Measurements from ENCODE around the gene ALG12. TPM values are rescaled to one million over a fixed set of nuclear protein-coding genes. Genes with fewer than 3 reads are reported as not detected.

The ALG12 gene
- polyA plus RNA-seq, 3 donors, result 7.2 to 9.5 (median 9.0) TPM

GRCh38 chr22:49928555-49929210 is 10.4 kb upstream of the ALG12 start:
- no peaks in the 10 kb centered on the region for H3K36me3 ChIP-seq (replicated peaks in 1 of 2; ENCODE audit: control insufficient read depth in 1 of 2, insufficient read depth in 2 of 2, low read length in 2 of 2)
- no peaks in the 10 kb centered on the region for H3K79me2 ChIP-seq (ENCODE audit: insufficient read depth, low read length)
- 63% methylated on average over 38 of the region's 38 CpGs for WGBS (ENCODE audit: insufficient coverage)
- H3K9me3 Mint-ChIP-seq, result no peaks in the 10 kb centered on the region
- H3K27ac ChIP-seq (ENCODE audit: low read depth in 1 of 2, low read length in 2 of 2), result no peak overlapping the region
- no peaks in the 10 kb centered on the region for H3K9me3 ChIP-seq (replicated peaks in 1 of 2; ENCODE audit: control insufficient read depth in 1 of 2, insufficient read depth in 1 of 2, low read length in 2 of 2)
- no peak overlapping the region for H3K4me2 ChIP-seq (replicated peaks; ENCODE audit: extremely low read depth, low read length, poor library complexity, severe bottlenecking)
- no peak overlapping the region for H3K27ac Mint-ChIP-seq
- H3K27me3 ChIP-seq (ENCODE audit: control insufficient read depth in 2 of 2, insufficient read depth in 2 of 2, low read length in 2 of 2), result peaks cover 0 to 3% of the 10 kb centered on the region in 2 donors
- H3K4me1 ChIP-seq (ENCODE audit: control insufficient read depth in 1 of 2, insufficient read depth in 2 of 2, low read length in 2 of 2), result peaks cover 42 to 54% of the 10 kb centered on the region in 2 donors
- TF ChIP-seq CTCF (IDR thresholded peaks at IDR 0.05), result no peak
- intact Hi-C loops (cut with micrococcal nuclease), result loop anchor here (1.0 to 10.0 kb wide), 2 partner anchors 102 to 276 kb away; partner anchors contain the start of gene SELENOO (in 1 of the 2)
- H3K4me3 ChIP-seq (replicated peaks in 1 of 3; ENCODE audit: low read depth in 2 of 3, low read length in 3 of 3), result no peak overlapping the region
- H3K27me3 Mint-ChIP-seq (ENCODE audit: low read depth in 3 of 3), result peaks cover 2 to 10% (median 4%) of the 10 kb centered on the region in 3 donors
- H3K4me1 Mint-ChIP-seq, result peaks cover 40% of the 10 kb centered on the region
- H4K20me1 ChIP-seq (ENCODE audit: insufficient read depth, low read length), result peaks cover 5% of the 10 kb centered on the region
- no peak overlapping the region for H3K4me3 Mint-ChIP-seq
- H3K36me3 Mint-ChIP-seq, result peaks cover 14 to 22% of the 10 kb centered on the region in 2 donors
- no peak for DNase-seq
- H2AFZ ChIP-seq (ENCODE audit: insufficient read depth, low read depth, low read length, poor library complexity, severe bottlenecking), result no peak overlapping the region
- no peak overlapping the region for H3K9ac ChIP-seq (ENCODE audit: insufficient read depth, low read length, poor library complexity, severe bottlenecking)

GRCh38 chr22:49928185-49928495 is 9.9 kb upstream of the ALG12 start:
- Histone ChIP-seq H3K27me3 (ENCODE audit: control insufficient read depth in 2 of 2, insufficient read depth in 2 of 2, low read length in 2 of 2) (peaks cover 0 to 3% of the 10 kb centered on the region in 2 donors), H3K4me2 (replicated peaks; ENCODE audit: extremely low read depth, low read length, poor library complexity, severe bottlenecking) (no peak overlapping the region), H2AFZ (ENCODE audit: insufficient read depth, low read depth, low read length, poor library complexity, severe bottlenecking) (no peak overlapping the region), H3K36me3 (replicated peaks in 1 of 2; ENCODE audit: control insufficient read depth in 1 of 2, insufficient read depth in 2 of 2, low read length in 2 of 2) (no peaks in the 10 kb centered on the region), H3K4me3 (replicated peaks in 1 of 3; ENCODE audit: low read depth in 2 of 3, low read length in 3 of 3) (no peak overlapping the region), H3K4me1 (ENCODE audit: control insufficient read depth in 1 of 2, insufficient read depth in 2 of 2, low read length in 2 of 2) (peaks cover 38 to 49% of the 10 kb centered on the region in 2 donors), H3K27ac (ENCODE audit: low read depth in 1 of 2, low read length in 2 of 2) (no peak overlapping the region), H3K79me2 (ENCODE audit: insufficient read depth, low read length) (no peaks in the 10 kb centered on the region), H3K9me3 (replicated peaks in 1 of 2; ENCODE audit: control insufficient read depth in 1 of 2, insufficient read depth in 1 of 2, low read length in 2 of 2) (no peaks in the 10 kb centered on the region), H3K9ac (ENCODE audit: insufficient read depth, low read length, poor library complexity, severe bottlenecking) (no peak overlapping the region), H4K20me1 (ENCODE audit: insufficient read depth, low read length) (peaks cover 5% of the 10 kb centered on the region)
- Mint-ChIP-seq H3K27ac (no peak overlapping the region), H3K4me1 (peaks cover 35% of the 10 kb centered on the region), H3K9me3 (no peaks in the 10 kb centered on the region), H3K36me3 (peaks cover 16 to 22% of the 10 kb centered on the region in 2 donors), H3K4me3 (no peak overlapping the region), H3K27me3 (ENCODE audit: low read depth in 3 of 3) (peaks cover 2 to 10% (median 4%) of the 10 kb centered on the region in 3 donors)
- WGBS (ENCODE audit: insufficient coverage), result 93% methylated on average over 8 of the region's 8 CpGs
- intact Hi-C loops (cut with micrococcal nuclease), result loop anchor here in 1 of 2 donors (10.0 kb wide), 1 partner anchor 277 kb away; the partner anchor contains the start of gene SELENOO
- TF ChIP-seq CTCF (IDR thresholded peaks at IDR 0.05), result no peak
- DNase-seq, result no peak

Measured in CD14-positive monocyte (primary cell).